Body of pancreas (tissue), 4 donors: Measurements from ENCODE around the gene LIPC.

Experiments used
- POLR2A ChIP-seq, 3 donors: fragments of 450-650 bp; IDR thresholded peaks; one replicate each; pipeline ENCODE4 v1.6.1; 2016; ENCODE audit warnings: antibody characterized with exemption in 3 of 3, mild to moderate bottlenecking in 2 of 3
- TF ChIP-seq, protein P1 (sequence below), 7 experiments: fragments of 450-650 bp in 4 of 7; fragments of 200-600 bp in 3 of 7; sonication (generic) in 3 of 7; IDR thresholded peaks; one replicate each; pipeline ENCODE4 v1.5.1; 2016 to 2019; ENCODE audit warnings: antibody characterized with exemption in 7 of 7

DNA sequence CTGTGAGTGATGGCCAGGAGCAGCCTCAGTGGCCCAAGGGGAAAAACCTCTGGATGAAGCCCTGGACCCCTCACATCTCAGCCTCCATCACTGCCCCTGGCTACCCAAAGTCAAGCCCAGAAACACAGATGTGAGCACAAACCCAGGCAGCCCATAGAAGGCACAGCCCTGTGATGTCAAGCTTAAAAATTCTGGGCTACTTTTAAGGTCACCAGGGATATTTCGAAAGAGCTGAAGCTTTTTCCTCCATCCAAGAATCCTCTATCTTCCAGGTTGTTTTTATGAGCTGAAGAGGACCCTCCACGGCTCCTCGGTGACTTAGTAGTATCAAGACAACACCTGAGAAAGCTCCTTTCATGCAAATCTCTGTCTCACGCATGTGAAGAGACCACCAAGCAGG lies 11.5 kb downstream of the LIPC start:
- TF ChIP-seq, protein P1, sequence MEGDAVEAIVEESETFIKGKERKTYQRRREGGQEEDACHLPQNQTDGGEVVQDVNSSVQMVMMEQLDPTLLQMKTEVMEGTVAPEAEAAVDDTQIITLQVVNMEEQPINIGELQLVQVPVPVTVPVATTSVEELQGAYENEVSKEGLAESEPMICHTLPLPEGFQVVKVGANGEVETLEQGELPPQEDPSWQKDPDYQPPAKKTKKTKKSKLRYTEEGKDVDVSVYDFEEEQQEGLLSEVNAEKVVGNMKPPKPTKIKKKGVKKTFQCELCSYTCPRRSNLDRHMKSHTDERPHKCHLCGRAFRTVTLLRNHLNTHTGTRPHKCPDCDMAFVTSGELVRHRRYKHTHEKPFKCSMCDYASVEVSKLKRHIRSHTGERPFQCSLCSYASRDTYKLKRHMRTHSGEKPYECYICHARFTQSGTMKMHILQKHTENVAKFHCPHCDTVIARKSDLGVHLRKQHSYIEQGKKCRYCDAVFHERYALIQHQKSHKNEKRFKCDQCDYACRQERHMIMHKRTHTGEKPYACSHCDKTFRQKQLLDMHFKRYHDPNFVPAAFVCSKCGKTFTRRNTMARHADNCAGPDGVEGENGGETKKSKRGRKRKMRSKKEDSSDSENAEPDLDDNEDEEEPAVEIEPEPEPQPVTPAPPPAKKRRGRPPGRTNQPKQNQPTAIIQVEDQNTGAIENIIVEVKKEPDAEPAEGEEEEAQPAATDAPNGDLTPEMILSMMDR (IDR thresholded peaks at IDR 0.05) = no peak
- no peak for TF ChIP-seq POLR2A (IDR thresholded peaks at IDR 0.05)
